GM13976 (cell line): ENCODE measurements around the gene MNAT1.

Experiments
- DNase-seq: peaks from one replicate; pipeline ENCODE4 v3.0.0; 2012; ENCODE audit warnings: low spot score
- CTCF ChIP-seq: IDR thresholded peaks from 2 replicates; pipeline ENCODE4 v1.5.1; 2012; ENCODE audit warnings: borderline replicate concordance, mild to moderate bottlenecking; ENCODE audit not compliant: insufficient read depth; ENCODE audit errors: extremely low read depth, missing control alignments, control extremely low read depth
- in situ Hi-C: fragments of 300-500 bp; cut with MboI; formaldehyde crosslinking; loops from one replicate; pipeline ENCODE4 v1.12.0; 2022; ENCODE audit warnings: low sequenced_read_pairs, mixed read lengths, inconsistent platforms; ENCODE audit not compliant: unreplicated experiment

MNAT1 gene

GRCh38 chr14:60734465-60735242 lies at the start of gene MNAT1:
TSS of gene MNAT1 (plus strand) at chr14:60734761. CDS start at chr14:60734863, 102 bp downstream.
- in situ Hi-C loops = no loop called here
- TF ChIP-seq CTCF = no peak
- peak; percentile 69 for DNase-seq

DNA sequence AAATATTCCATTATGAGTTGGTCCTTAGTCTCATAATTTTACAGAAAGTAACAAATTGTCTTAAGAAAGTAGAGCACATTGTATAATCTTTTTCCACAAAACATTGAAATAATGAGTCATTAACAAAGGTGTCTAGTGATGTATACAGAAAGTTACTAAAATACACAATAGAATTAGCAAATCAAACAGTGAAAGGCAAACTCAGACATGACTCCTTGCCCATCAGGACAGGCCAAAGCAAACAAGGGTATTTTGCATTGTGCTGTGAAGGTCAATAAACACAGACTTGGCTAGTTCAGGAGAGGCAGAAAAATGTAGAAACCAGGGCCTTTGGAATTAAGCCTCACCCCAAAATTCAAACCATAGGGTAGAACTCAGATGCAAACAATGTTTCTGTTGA lies 47.7 kb upstream of the MNAT1 start:
- no peak for TF ChIP-seq CTCF
- in situ Hi-C loops = no loop called here
- no peak for DNase-seq

- in situ Hi-C loops = no loop called here
- no peak for TF ChIP-seq CTCF
- DNase-seq = no peak
Observed at GRCh38 chr14:60691383-60692113, 43.0 kb upstream of the MNAT1 start.

DNA sequence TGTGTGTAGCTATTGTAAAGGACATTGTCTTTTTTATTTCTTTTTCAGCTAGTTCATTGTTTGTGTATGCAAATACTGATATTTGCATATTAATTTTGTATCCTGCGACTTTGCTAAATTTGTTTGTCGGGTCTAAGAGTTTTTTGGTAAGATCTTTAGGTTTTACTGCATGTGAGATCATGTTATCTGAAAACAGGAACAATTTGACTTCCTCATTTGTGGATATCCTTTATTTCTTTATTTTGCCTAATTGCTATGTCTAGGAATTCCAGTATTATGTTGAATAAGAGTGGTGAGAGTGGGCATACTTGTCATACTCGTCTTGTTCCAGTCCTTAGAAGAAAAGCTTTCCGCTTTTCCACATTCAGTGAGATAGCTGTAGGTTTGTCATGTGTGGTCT lies 39.2 kb upstream of the MNAT1 start:
- DNase-seq = no peak
- in situ Hi-C loops = no loop called here
- no peak for TF ChIP-seq CTCF

- no peak for DNase-seq
- in situ Hi-C loops = no loop called here
- no peak for TF ChIP-seq CTCF
Observed at GRCh38 chr14:60700598-60700997, 34.0 kb upstream of the MNAT1 start.

DNA sequence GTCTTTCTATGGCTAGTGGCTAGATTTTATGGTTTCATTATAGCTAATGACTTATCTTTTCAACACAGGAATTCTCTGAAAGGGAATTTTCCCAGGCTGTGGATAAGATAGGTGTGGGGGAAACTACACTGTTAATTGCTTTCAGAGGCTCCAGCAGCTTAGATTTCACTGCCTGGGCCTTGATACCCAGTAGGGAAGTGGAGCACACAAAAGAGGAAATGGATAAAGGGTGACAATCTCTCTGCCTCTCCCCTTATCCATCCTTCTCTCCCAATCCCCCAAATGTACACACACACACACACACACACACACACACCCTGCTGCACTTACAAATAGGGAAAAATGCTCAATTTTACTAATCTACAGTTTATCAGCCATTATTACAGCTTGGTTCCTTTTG lies 29.5 kb upstream of the MNAT1 start:
- no peak for TF ChIP-seq CTCF
- no peak for DNase-seq
- in situ Hi-C loops = no loop called here
